HepG2 (cell line): Measurements from ENCODE around the gene PCSK5. TPM values are rescaled to one million over a fixed set of nuclear protein-coding genes. Genes with fewer than 3 reads are reported as not detected.

Experiments
- ATAC-seq: fragments of 200-7000 bp; cut with Tn5 transposase; 3 replicates; pipeline ENCODE4 v1.9.1; 2020; ENCODE audit warnings: mild to moderate bottlenecking, moderate library complexity
- BruUV-seq: library from RNA; stranded (reverse); fragments of 400-500 nt; replicated peaks from 2 replicates; lab custom pipeline; 2021; lab: Mats Ljungman, UMichigan
- CTCF ChIA-PET: fragments of 300-600 bp; formaldehyde crosslinking; extraction: SDS; loops from one replicate; lab custom pipeline; 2021; ENCODE audit warnings: low total read pairs, inconsistent platforms, low intra/inter-chr PET ratio; lab: Yijun Ruan, JAX
- POLR2A ChIA-PET: fragments of 350-600 bp; sonication (Branson Sonifier 250); formaldehyde crosslinking; loops from one replicate; lab custom pipeline; 2020; ENCODE audit warnings: antibody characterized with exemption, inconsistent platforms; lab: Yijun Ruan, JAX
- DNase-seq: peaks from one replicate; pipeline ENCODE4 v3.0.0-alpha.2; 2015; ENCODE audit warnings: low spot score
- FAIRE-seq: peaks from 3 replicates; lab custom pipeline; 2011; peaks lifted over from hg19 to GRCh38; lab: Jason Lieb, UNC
- H2AFZ ChIP-seq: one replicate; pipeline ENCODE4 v1.6.1; 2011; ENCODE audit warnings: low read length, inconsistent platforms
- H3K27ac ChIP-seq: fragments of 300-600 bp; 3 replicates; pipeline ENCODE4 v1.8.0; 2011; ENCODE audit warnings: mixed run types, mild to moderate bottlenecking, mixed read lengths, low read length, inconsistent platforms; ENCODE audit not compliant: insufficient read depth; ENCODE audit errors: extremely low read length
- H3K27me3 ChIP-seq, 2 experiments: fragments of 200-600 bp in 1 of 2; 2 replicates in 1 of 2; 3 replicates in 1 of 2; pipeline versions ENCODE4 v1.6.0 to v1.8.0; 2011; ENCODE audit warnings: low read length in 2 of 2, mild to moderate bottlenecking in 2 of 2, moderate library complexity in 2 of 2, inconsistent platforms in 1 of 2; ENCODE audit not compliant: insufficient read depth in 2 of 2, control insufficient read depth in 1 of 2
- H3K36me3 ChIP-seq, 2 experiments: fragments of 200-600 bp in 1 of 2; replicated peaks in 1 of 2; 2 replicates in 1 of 2; 3 replicates in 1 of 2; pipeline versions ENCODE4 v1.5.1 to v1.8.0; 2011; ENCODE audit warnings: low read length in 2 of 2, inconsistent platforms in 1 of 2; ENCODE audit not compliant: insufficient read depth in 2 of 2, control insufficient read depth in 1 of 2
- H3K4me1 ChIP-seq: 2 replicates; pipeline ENCODE4 v1.5.1; 2012; ENCODE audit warnings: low read length, inconsistent platforms; ENCODE audit not compliant: insufficient read depth
- H3K4me2 ChIP-seq: 2 replicates; pipeline ENCODE4 v1.6.0; 2011; ENCODE audit warnings: low read depth, low read length, inconsistent platforms
- H3K4me3 ChIP-seq, 3 experiments: fragments of 200-600 bp in 1 of 3; sonication (generic), shearing (Covaris generic) in 1 of 3; replicated peaks in 1 of 3; 2 replicates each; pipeline ENCODE4 v1.5.1; 2011 to 2016; ENCODE audit warnings: low read length in 3 of 3, inconsistent platforms in 2 of 3, low read depth in 2 of 3, mild to moderate bottlenecking in 2 of 3, control low read depth in 1 of 3, mixed read lengths in 1 of 3; ENCODE audit not compliant: insufficient read depth in 1 of 3
- H3K79me2 ChIP-seq: one replicate; pipeline ENCODE4 v1.6.1; 2011; ENCODE audit warnings: low read length, inconsistent platforms; ENCODE audit not compliant: insufficient read depth
- H3K9ac ChIP-seq: 2 replicates; pipeline ENCODE4 v1.6.0; 2011; ENCODE audit warnings: mild to moderate bottlenecking, low read depth, low read length, inconsistent platforms; ENCODE audit not compliant: insufficient read depth
- H3K9me3 ChIP-seq: 2 replicates; pipeline ENCODE4 v1.5.1; 2012; ENCODE audit warnings: mild to moderate bottlenecking, low read length
- H4K20me1 ChIP-seq: 2 replicates; pipeline ENCODE4 v1.6.0; 2011; ENCODE audit warnings: inconsistent platforms, mild to moderate bottlenecking, low read length, moderate library complexity; ENCODE audit not compliant: insufficient read depth
- NONO ChIP-seq, 2 experiments: fragments of 450-650 bp in 1 of 2; sonication (generic) in 1 of 2; formaldehyde crosslinking in 1 of 2; IDR thresholded peaks in 1 of 2; conservative IDR thresholded peaks in 1 of 2; 2 replicates each; pipeline versions ENCODE4 v1.6.1 to v1.8.0; 2017 to 2022; ENCODE audit warnings: mild to moderate bottlenecking in 1 of 2, missing genetic modification reagents in 1 of 2, moderate library complexity in 1 of 2
- ZFP62 ChIP-seq: sonication (generic); formaldehyde crosslinking; IDR thresholded peaks from 2 replicates; pipeline ENCODE4 v1.4.0; 2020; ENCODE audit warnings: missing genetic modification reagents
- ZNF121 ChIP-seq: sonication (generic); formaldehyde crosslinking; IDR thresholded peaks from 2 replicates; pipeline ENCODE4 v1.5.0; 2020; ENCODE audit warnings: mild to moderate bottlenecking, missing genetic modification reagents
- WGBS: methylation state at CpG from one replicate; pipeline ENCODE4 v1.1.6; 2017; ENCODE audit warnings: low lambda C conversion rate; 5-methylcytosine and 5-hydroxymethylcytosine counted together
- in situ Hi-C: cut with HindIII; loops from 2 replicates; pipeline ENCODE4 v1.10.0; 2017; ENCODE audit warnings: low pct_unique_long_range_greater_than_20kb; ENCODE audit not compliant: extremely low pct_ligation_motif_present
- intact Hi-C: fragments of 100-400 bp; cut with micrococcal nuclease; formaldehyde crosslinking; loops from one replicate; pipeline ENCODE4 v1.10.0; 2022; ENCODE audit not compliant: unreplicated experiment
- polyA plus RNA-seq, 8 experiments: library from polyadenylated mRNA; depleted of rRNA in 3 of 8; stranded (reverse) in 7 of 8; unstranded in 1 of 8; fragments of >200 nt; fragmentation: Illumina TruSeq in 4 of 8; extraction: Trizol in 4 of 8; gene quantifications; 2 replicates each; pipeline versions ENCODE4 v1.2.1 to v1.2.3, GENCODE V29; 2011 to 2016; ENCODE audit warnings: low read depth in 4 of 8, missing spikeins in 1 of 8, mixed read lengths in 1 of 8; ENCODE audit not compliant: insufficient read depth in 1 of 8
- total RNA-seq, 5 experiments: library from RNA; depleted of rRNA; stranded (reverse); fragments of >200 nt; fragmentation: Illumina TruSeq; extraction: Trizol; gene quantifications; 2 replicates each; pipeline ENCODE4 v1.2.3, GENCODE V29; 2016; ENCODE audit warnings: low read depth in 1 of 5

PCSK5 gene
- total and polyA plus RNA-seq, 2 of the 13 experiments (the other 11 are each of a cell fraction or from before 2014, with no cell fraction given): 0.55 to 0.66 TPM

- POLR2A ChIA-PET: no interaction called here
- DNase-seq (no peak), FAIRE-seq (no peak), ATAC-seq (no peak)
- BruUV-seq: no TSS peak
- H3K4me3 ChIP-seq: no peak overlapping the region
- no peaks in the 10 kb centered on the region for H3K27me3 ChIP-seq
- 52% methylated on average over 2 of the region's 2 CpGs for WGBS
- TF ChIP-seq ZFP62 (CRISPR knock-in tag): no peak
- no peaks in the 10 kb centered on the region for H4K20me1 ChIP-seq
- H3K4me1 ChIP-seq: no peaks in the 10 kb centered on the region
- H3K9ac ChIP-seq: no peak overlapping the region
- no peaks in the 10 kb centered on the region for H3K79me2 ChIP-seq
- H3K4me2 ChIP-seq: no peak overlapping the region
- in situ Hi-C loops: no loop called here
- intact Hi-C loops: no loop called here
- CTCF ChIA-PET: no interaction called here
- H3K9me3 ChIP-seq: 0 out of 2 replicates have a peak, but pooled peaks cover 4% of the 10 kb centered on the region
- no peak overlapping the region for H3K27ac ChIP-seq
- no peaks in the 10 kb centered on the region for H3K36me3 ChIP-seq
- no peak overlapping the region for H2AFZ ChIP-seq
Observed at GRCh38 chr9:76342858-76343257, 452.4 kb downstream of the PCSK5 start.

- POLR2A ChIA-PET: no interaction called here
- no peak for FAIRE-seq
- BruUV-seq: no TSS peak
- Histone ChIP-seq H3K9me3 (no peaks in the 10 kb centered on the region), H3K36me3 (no peaks in the 10 kb centered on the region), H4K20me1 (no peaks in the 10 kb centered on the region), H2AFZ (no peak overlapping the region), H3K27me3 (no peaks in the 10 kb centered on the region), H3K4me3 (no peak overlapping the region), H3K4me2 (no peak overlapping the region), H3K79me2 (no peaks in the 10 kb centered on the region)
- intact Hi-C loops: loop anchor here (1.0 kb wide), 1 partner anchor 34 kb away; no protein-coding TSS in a partner anchor
- no peak for ATAC-seq
- DNase-seq: no peak
- TF ChIP-seq NONO (IDR thresholded peaks at IDR 0.05): no peak
- no peak for TF ChIP-seq NONO (CRISPR knock-in tag; conservative IDR thresholded peaks at IDR 0.05)
- TF ChIP-seq ZNF121 (CRISPR knock-in tag): peak; percentile 26; the same call in 1 of the 2 replicates
- TF ChIP-seq, all 625 proteins: peak for 1
- WGBS: 0% methylated on average over 1 of the region's 1 CpG
- CTCF ChIA-PET: no interaction called here
- 0 out of 2 replicates have a peak, but pooled peaks cover 5% of the 10 kb centered on the region for H3K4me1 ChIP-seq
- H3K9ac ChIP-seq: no peak overlapping the region
- in situ Hi-C loops: no loop called here
- H3K27ac ChIP-seq: no peak overlapping the region
Observed at GRCh38 chr9:76349865-76350264, 459.4 kb downstream of the PCSK5 start.
